ENCODE measurements around the gene MGAT3. TPM values are rescaled to one million over a fixed set of nuclear protein-coding genes. Genes with fewer than 3 reads are reported as not detected.

Gene MGAT3
- total RNA-seq, 2 experiments from 2014 or later = 0.17 TPM; not detected in 1

- DNase-seq (no peak), ATAC-seq (ENCODE audit: poor library complexity) (no peak)
- Mint-ChIP-seq H3K4me3 (no peak overlapping the region), H3K36me3 (ENCODE audit: low read depth) (peaks cover 92% of the 10 kb centered on the region), H3K4me1 (ENCODE audit: low read depth) (peaks cover 46% of the 10 kb centered on the region), H3K27me3 (no peaks in the 10 kb centered on the region), H3K27ac (no peak overlapping the region), H3K9me3 (no peaks in the 10 kb centered on the region)
- intact Hi-C loops (cut with DNase I, micrococcal nuclease) = loop anchor here in 1 of 2 experiments (10.0 kb wide), 1 partner anchor 264 kb away; the partner anchor contains the start of gene PDGFB
- Histone ChIP-seq H3K27ac (ENCODE audit: low read depth in 1 of 2, low read length in 2 of 2) (no peak overlapping the region), H3K36me3 (ENCODE audit: insufficient read depth, low read length) (peaks cover 93% of the 10 kb centered on the region), H3K4me1 (ENCODE audit: insufficient read depth, low read length) (peaks cover 24% of the 10 kb centered on the region), H3K27me3 (ENCODE audit: control insufficient read depth in 1 of 2, insufficient read depth in 2 of 2, low read length in 2 of 2) (no peaks in the 10 kb centered on the region), H3K4me3 (ENCODE audit: low read length) (no peak overlapping the region), H3K9me3 (ENCODE audit: control insufficient read depth in 1 of 2, insufficient read depth in 1 of 2, low read length in 2 of 2) (no peaks in the 10 kb centered on the region)
- CTCF ChIA-PET = interaction anchor here (1.2 kb wide), 1 partner anchor 12 kb away, joined by 3 read pairs; no protein-coding TSS in a partner anchor
- TF ChIP-seq CTCF (IDR thresholded peaks at IDR 0.05) = no peak
- POLR2A ChIA-PET = no interaction called here
Measured at GRCh38 chr22:39508393-39508792, 51.6 kb downstream of the MGAT3 start.

DNA sequence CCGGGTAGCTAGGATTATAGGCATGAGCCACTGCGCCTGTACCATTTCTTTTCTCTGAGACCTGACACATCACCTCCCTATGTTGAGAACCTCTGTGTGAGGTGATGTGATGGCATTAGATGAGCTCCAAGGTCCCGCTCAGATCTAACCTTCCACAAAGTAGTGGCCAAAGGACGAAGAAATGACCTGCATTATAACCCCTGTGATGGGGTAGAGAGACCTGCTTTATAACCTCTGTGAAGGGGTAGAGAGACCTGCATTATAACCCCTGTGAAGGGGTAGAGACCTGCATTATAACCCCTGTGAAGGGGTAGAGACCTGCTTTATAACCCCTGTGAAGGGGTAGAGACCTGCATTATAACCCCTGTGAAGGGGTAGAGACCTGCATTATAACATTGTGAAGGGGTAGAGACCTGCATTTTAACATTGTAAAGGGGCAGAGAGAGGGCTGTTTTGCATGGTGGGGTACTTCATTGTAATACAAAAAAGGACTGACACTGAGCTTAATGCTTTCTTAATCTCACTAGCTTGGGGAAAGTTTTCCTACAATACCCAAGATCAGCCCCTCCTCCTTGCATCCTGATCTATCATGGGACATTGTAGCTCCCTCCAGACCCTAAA is 53.8 kb downstream of the MGAT3 start:
- intact Hi-C loops (cut with DNase I, micrococcal nuclease) = no loop called here
- Mint-ChIP-seq H3K27me3 (no peaks in the 10 kb centered on the region), H3K4me1 (ENCODE audit: low read depth) (peaks cover 31% of the 10 kb centered on the region), H3K9me3 (no peaks in the 10 kb centered on the region), H3K4me3 (no peak overlapping the region), H3K36me3 (ENCODE audit: low read depth) (peaks cover 95% of the 10 kb centered on the region), H3K27ac (no peak overlapping the region)
- ChIA-PET POLR2A (interaction anchor here (0.7 kb wide), 1 partner anchor 191 kb away, joined by 3 read pairs; the partner anchor contains the start of gene RPL3), CTCF (interaction anchor here (1.2 kb wide), 1 partner anchor 111 kb away, joined by 3 read pairs; the partner anchor contains the start of gene TAB1)
- ATAC-seq (ENCODE audit: poor library complexity) (no peak), DNase-seq (no peak)
- Histone ChIP-seq H3K27me3 (ENCODE audit: control insufficient read depth in 1 of 2, insufficient read depth in 2 of 2, low read length in 2 of 2) (no peaks in the 10 kb centered on the region), H3K9me3 (ENCODE audit: control insufficient read depth in 1 of 2, insufficient read depth in 1 of 2, low read length in 2 of 2) (no peaks in the 10 kb centered on the region), H3K27ac (ENCODE audit: low read depth in 1 of 2, low read length in 2 of 2) (no peak overlapping the region), H3K4me1 (ENCODE audit: insufficient read depth, low read length) (peaks cover 3% of the 10 kb centered on the region), H3K36me3 (ENCODE audit: insufficient read depth, low read length) (peaks cover 96% of the 10 kb centered on the region), H3K4me3 (ENCODE audit: low read length) (no peak overlapping the region)
- no peak for TF ChIP-seq CTCF (IDR thresholded peaks at IDR 0.05)

- no peak for TF ChIP-seq CTCF (IDR thresholded peaks at IDR 0.05)
- Mint-ChIP-seq H3K27ac (no peak overlapping the region), H3K9me3 (no peaks in the 10 kb centered on the region), H3K27me3 (no peaks in the 10 kb centered on the region), H3K4me1 (ENCODE audit: low read depth) (peaks cover 28% of the 10 kb centered on the region), H3K36me3 (ENCODE audit: low read depth) (peaks cover 95% of the 10 kb centered on the region), H3K4me3 (no peak overlapping the region)
- ATAC-seq (ENCODE audit: poor library complexity) = no peak
- H3K4me1 ChIP-seq (ENCODE audit: insufficient read depth, low read length) = no peaks in the 10 kb centered on the region
- no peaks in the 10 kb centered on the region for H3K9me3 ChIP-seq (ENCODE audit: control insufficient read depth in 1 of 2, insufficient read depth in 1 of 2, low read length in 2 of 2)
- H3K27me3 ChIP-seq (ENCODE audit: control insufficient read depth in 1 of 2, insufficient read depth in 2 of 2, low read length in 2 of 2) = no peaks in the 10 kb centered on the region
- H3K4me3 ChIP-seq (ENCODE audit: low read length) = no peak overlapping the region
- DNase-seq = no peak
- CTCF ChIA-PET = no interaction called here
- POLR2A ChIA-PET = interaction anchor here (0.7 kb wide), 1 partner anchor 192 kb away, joined by 3 read pairs; the partner anchor contains the start of gene RPL3
- H3K36me3 ChIP-seq (ENCODE audit: insufficient read depth, low read length) = peaks cover 96% of the 10 kb centered on the region
- H3K27ac ChIP-seq (ENCODE audit: low read depth in 1 of 2, low read length in 2 of 2) = no peak overlapping the region
- intact Hi-C loops (cut with DNase I, micrococcal nuclease) = no loop called here
Measured at GRCh38 chr22:39511226-39511625, 54.4 kb downstream of the MGAT3 start.
